HG03521 (cell line): ENCODE results near the gene TRIM44.

Source experiments
- ATAC-seq: cut with Tn5 transposase; IDR thresholded peaks from one replicate; pipeline ENCODE4 v1.9.1; 2021; ENCODE audit warnings: mild to moderate bottlenecking, moderate library complexity; ENCODE audit not compliant: unreplicated experiment

TRIM44 gene

GRCh38 chr11:35662649-35663407, at the start of gene TRIM44:
Gene TRIM44, plus strand, starts transcription at chr11:35662775. Its CDS starts 337 bp downstream, at chr11:35663112.
- ATAC-seq, result peak; percentile 82

- ATAC-seq, result no peak
Observed at GRCh38 chr11:35614939-35615569, 47.5 kb upstream of the TRIM44 start.

GRCh38 chr11:35615921-35616900, 46.4 kb upstream of the TRIM44 start:
- no peak for ATAC-seq

- no peak for ATAC-seq
Observed at GRCh38 chr11:35617316-35617686, 45.3 kb upstream of the TRIM44 start.

- ATAC-seq, result peak; percentile 27
Observed at GRCh38 chr11:35617687-35618496, 44.7 kb upstream of the TRIM44 start, which contains the start of gene FJX1. Gene FJX1, plus strand, starts transcription at chr11:35618460. Its CDS starts 177 bp downstream, at chr11:35618637.

GRCh38 chr11:35618497-35619115, 44.0 kb upstream of the TRIM44 start:
- ATAC-seq, result peak; percentile 45

GRCh38 chr11:35619116-35619854, 43.3 kb upstream of the TRIM44 start:
- ATAC-seq, result peak; percentile 23

- no peak for ATAC-seq
Observed at GRCh38 chr11:35619855-35620640, 42.5 kb upstream of the TRIM44 start.

- ATAC-seq, result no peak
Observed at GRCh38 chr11:35620795-35621194, 41.8 kb upstream of the TRIM44 start.

- ATAC-seq, result no peak
Observed at GRCh38 chr11:35621620-35622019, 41.0 kb upstream of the TRIM44 start.

GRCh38 chr11:35622070-35622469, 40.5 kb upstream of the TRIM44 start:
- no peak for ATAC-seq

- no peak for ATAC-seq
Observed at GRCh38 chr11:35623621-35624168, 38.9 kb upstream of the TRIM44 start.

GRCh38 chr11:35624316-35624715, 38.3 kb upstream of the TRIM44 start:
- no peak for ATAC-seq

- no peak for ATAC-seq
Observed at GRCh38 chr11:35624781-35625180, 37.8 kb upstream of the TRIM44 start.

- no peak for ATAC-seq
Observed at GRCh38 chr11:35626501-35626900, 36.1 kb upstream of the TRIM44 start.

GRCh38 chr11:35629511-35629910, 33.1 kb upstream of the TRIM44 start:
- ATAC-seq, result no peak

GRCh38 chr11:35629914-35630313, 32.7 kb upstream of the TRIM44 start:
- ATAC-seq, result no peak

- ATAC-seq, result no peak
Observed at GRCh38 chr11:35631891-35632290, 30.7 kb upstream of the TRIM44 start.
